Stimulated activated CD8-positive, alpha-beta memory T cell treated with anti-CD3 and anti-CD28 coated beads, Interleukin-2, amount 100 ng/mL, for 1 hour (primary cell): ENCODE data around the gene YPEL4.
A peak's percentile ranks its signal among the peaks of the same experiment; 100 is the strongest.
"Not testable (repeated sequence)": the region's sequence is repeated elsewhere in the genome, so short reads cannot be mapped to it uniquely, and the experiment has no call there.

Experiments used
- DNase-seq, 2 donors: peaks; one replicate each; pipeline ENCODE4 v3.0.0-alpha.2; 2020; ENCODE audit warnings: low read depth in 2 of 2

The YPEL4 gene, protein sequence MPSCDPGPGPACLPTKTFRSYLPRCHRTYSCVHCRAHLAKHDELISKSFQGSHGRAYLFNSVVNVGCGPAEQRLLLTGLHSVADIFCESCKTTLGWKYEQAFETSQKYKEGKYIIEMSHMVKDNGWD

DNA sequence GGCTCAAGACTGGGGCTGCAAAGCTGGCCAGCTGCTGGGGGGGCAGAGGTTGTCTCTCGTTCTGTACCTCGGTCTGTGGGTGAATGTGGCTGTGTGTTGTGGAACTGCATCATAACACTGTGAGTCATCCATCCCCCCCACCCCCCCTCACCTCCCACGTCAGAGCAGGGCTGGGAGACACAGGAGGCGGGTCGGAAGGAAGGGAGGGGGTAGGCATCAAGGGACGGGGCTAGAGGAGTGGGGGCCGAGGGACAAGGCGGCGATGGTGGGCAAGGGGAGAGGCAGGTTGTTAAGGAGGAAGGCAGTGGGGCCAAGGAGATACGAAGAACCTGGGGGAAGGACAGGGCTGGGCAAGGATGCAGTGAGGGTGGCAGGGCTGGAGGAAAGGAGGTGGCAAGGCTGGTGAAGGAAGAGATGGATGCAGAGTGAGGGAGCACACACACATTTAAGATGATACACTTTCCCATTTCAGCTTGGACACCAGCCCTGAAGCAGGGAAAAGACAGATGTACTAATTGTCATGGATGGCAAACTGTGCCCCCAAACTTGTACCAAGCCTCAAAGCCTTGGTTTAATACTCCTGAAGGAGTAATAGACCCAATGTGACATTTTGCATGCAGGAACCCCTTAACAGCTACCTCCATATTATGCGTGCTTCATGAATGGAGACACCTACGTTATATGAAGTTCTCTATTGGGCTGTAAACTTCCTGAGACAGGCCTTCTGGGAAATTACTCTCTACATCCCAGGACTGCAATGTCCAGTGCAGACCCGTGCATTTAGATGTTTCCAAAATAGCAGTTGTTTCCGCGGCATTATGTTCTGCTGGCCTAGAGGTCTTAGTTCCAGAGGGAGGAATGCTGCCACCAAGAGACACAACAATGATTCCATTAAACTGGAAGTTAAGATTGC is at the start of gene YPEL4:
TSS of gene YPEL4 (minus strand) at position 87 of the 913 bp plus-strand sequence. CDS start 2,805 bp downstream, outside the sequence.
- DNase-seq, result peak; percentile 41 to 50

DNA sequence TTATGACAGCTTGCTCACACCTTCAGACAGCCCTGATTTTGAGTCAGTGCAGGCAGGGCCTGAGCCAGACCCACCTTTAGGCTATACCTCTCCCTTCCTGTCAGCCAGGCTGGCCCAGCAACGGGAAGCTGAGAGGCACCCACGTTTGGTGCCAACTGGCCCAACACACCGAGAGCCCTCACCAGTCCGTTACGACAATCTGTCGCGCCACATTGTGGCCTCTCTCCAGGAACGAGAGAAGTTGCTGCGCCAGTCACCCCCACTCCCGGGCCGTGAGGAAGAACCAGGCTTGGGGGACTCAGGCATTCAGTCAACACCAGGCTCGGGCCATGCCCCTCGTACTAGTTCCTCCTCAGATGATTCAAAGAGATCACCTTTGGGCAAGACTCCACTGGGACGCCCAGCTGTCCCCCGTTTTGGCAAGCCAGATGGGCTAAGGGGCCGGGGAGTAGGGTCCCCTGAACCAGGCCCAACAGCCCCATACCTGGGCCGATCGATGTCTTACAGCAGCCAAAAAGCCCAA is 49.2 kb upstream of the YPEL4 start:
- no peak for DNase-seq

DNA sequence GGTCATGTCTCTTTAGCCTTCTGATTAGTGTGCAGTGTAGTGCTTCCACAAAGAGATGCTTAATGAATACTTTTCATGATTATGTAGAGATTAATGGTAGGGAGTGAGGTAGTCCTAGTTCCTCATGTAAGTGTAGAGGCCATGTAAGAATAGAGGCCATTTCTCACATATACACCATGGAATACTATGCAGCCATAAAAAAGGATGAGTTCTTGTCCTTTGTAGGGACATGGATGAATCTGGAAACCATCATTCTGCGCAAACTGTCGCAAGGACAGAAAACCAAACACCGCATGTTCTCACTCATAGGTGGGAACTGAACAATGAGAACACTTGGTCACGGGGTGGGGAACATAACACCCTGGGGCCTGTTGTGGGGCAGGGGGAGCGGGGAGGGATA is 40.8 kb upstream of the YPEL4 start:
- not testable (repeated sequence) for DNase-seq

DNA sequence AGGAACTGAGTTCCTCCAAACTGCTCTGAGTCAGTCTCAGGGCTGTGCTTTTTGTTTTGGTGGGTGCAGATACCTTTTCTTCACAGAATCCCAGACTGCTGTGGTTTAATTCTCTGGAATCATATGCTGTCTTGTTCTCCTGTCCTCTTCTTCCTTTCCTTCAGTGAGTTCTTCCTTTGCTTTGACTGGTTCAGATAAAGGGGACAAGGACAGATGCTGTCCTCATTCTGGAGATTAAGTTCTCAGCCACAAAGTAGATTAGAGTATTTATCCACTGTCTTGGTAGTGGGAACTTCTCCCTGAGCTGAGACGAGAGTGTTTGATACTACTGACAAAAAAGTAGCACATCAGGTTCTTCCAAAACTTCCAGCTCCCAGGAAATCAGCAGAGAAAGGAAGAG is 31.5 kb upstream of the YPEL4 start:
- no peak for DNase-seq

DNA sequence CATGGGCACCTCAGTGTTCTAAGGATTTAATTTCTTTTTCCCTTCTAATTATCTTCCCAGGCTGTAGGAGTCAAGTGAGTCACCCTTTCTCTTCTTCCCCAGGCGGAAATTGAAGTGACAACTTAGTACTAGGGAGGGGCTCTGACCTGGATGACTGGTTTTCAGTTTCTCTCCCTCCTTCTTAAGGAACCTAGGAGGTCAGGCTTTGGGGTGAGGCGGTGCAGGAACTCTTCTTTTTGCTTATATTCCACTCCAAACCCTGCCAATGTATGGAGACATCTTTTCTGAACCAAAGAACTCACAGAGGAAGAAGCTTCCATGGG is 30.8 kb upstream of the YPEL4 start:
- no peak for DNase-seq

DNA sequence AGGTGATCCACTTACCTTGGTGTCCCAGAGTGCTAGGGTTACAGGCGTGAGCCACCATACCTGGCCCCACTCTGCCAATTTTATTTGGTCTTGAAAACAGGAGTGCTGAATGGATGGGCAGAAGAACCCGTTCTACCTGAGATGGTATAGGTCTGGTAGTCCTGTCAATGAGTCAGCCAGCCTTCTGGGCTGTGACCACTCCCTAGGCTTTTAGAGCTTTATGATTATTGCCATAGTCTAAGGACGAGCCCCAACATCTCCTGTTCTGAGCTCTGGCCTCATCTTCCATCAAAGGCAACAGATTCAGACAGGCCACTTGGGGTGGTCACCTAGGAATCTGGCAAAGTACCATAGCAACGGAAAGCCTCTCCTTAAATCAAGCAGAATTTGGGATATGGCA is 29.7 kb upstream of the YPEL4 start:
- no peak for DNase-seq

DNA sequence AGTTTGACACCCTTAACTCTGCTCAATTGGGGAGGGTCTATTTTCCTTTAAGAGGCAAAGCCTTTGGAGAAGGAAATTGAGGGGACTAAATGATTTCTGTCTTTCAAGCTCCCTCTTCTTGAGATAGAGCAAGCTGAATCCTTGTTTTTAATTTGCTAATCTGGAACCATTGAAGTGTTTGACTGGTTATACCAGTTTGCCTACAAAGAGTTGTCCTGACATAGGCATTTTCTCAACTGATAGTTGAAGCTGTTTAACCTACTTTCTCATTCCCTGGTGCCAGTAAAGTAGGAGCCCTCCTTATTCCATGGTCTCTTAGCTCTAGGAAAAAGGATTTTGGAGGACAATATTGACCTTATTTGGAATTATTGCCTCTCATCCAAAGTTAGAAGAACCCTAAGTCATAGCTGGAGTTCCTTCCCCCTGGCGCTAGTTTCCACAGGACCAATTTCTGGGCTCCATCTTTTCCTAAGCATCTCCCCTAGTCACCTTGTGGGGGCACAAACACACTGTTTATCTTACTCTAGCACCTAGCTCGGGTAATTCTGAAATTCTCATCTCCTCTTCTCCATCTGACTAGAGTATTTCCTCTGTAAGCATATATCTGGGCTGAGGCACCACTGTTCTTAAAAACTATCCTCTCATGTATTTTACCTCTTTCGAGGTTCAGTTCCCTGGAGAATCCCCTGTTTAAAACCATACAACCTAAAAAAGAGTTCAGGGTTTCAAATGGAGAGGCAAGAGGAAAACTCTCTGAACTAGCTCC is 25.6 kb upstream of the YPEL4 start:
- DNase-seq, result no peak

DNA sequence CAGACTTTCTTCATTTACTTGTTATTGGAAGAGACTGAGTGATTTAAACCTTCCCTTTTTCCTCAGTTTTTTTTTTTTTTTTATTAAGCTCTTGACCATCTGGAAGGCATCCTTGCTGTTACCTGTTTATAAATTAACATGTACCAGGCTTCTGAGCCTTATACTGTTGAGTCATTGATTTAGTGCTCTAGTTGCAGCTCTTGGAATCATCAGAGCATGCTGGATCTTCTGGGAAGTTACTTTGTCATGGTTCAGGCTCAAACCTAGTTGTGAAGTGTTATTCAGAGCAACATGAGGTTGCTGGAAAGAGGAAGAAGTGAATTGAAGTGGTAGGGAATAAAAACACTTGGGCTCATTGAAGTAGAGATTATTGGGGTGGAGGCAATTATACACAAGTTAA is 24.5 kb upstream of the YPEL4 start:
- DNase-seq, result no peak

DNA sequence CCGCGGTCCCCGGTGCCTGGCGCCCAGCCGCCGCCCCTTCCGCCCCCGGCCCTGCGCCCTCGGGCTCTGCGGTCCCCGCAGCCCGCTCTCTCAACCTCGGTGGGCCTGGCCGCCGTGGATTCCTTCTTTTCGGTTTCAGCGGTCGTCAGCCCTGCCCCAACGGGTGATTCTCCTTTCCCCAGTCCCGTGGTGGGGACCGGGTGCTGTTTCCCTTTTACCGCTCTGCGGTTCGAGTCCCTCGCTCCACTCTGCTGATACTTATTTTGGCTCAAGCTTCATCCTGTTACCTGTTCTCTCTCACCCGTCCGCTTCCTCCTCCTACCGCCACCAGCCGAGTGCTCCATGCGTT is 18.7 kb upstream of the YPEL4 start:
- DNase-seq, result peak in 1 of 2 donors; percentile 30

DNA sequence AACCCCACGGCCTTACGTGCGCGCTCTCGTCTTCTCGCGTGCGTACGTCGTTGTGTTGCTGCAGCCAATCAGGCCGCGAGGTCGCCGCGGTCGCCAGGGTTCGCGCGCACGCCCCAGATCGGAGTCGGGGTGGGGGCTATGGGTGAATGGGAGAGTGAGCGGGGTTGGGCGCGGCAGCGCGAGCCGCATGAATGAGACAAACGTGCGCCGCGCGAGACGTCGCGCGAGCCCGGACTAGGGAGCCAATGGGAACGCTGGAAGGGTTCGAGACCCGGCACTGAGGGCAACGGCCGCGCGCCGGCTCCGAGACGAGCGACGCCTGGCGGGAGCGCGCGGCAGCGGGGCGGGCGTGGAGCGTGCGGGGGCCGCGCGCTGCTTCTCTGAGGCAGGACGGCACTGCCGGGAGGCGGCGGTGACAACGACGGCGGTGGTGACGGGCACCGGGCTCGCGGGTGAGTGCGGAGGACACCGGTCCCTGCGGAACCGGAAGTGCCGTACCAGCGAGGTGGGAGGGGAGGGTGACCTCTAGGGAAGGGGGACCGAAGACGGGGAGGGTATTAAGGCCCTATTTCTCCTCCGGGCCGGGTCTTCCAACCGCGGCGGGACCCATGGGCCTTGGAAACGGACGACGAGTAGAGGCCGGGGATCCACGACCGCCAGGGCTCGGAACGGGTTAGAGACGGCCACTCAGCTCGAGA is 18.2 kb upstream of the YPEL4 start, which contains the start of gene ZDHHC5:
TSS of gene ZDHHC5 (plus strand) at position 379 of the 698 bp plus-strand sequence. CDS start 4,977 bp downstream, outside the sequence.
- DNase-seq, result peak; percentile 99

DNA sequence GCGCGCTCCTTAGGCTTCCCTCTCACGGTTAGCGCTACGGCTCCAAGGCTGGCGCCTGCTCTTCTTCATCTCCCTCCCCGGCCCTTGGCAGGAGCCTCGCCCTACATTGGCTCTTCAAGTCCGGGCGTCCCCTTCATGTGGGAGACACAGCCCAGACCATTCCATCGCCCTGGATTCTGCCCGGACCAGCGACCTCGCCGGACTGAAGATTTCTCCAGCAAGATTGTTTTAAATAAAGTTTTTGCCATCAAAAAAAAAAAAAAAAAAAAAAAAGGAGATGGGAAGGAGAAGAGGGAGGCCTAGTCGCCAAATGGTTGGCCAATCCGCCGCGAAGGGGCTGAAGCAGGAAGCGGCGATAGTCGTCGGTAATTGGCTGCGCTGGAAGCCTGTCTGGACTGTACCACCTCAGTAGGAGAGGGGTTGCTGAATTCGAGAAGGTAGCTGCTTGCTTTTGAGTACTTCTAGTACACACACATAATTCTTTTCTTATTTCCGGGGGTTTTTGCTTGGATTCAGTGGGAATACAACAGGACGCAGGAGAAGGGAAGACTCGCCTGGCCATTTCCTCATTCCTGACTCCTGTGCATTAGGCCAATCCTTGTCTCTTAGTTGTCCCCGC is 17.5 kb upstream of the YPEL4 start:
- peak; percentile 82 to 87 for DNase-seq

DNA sequence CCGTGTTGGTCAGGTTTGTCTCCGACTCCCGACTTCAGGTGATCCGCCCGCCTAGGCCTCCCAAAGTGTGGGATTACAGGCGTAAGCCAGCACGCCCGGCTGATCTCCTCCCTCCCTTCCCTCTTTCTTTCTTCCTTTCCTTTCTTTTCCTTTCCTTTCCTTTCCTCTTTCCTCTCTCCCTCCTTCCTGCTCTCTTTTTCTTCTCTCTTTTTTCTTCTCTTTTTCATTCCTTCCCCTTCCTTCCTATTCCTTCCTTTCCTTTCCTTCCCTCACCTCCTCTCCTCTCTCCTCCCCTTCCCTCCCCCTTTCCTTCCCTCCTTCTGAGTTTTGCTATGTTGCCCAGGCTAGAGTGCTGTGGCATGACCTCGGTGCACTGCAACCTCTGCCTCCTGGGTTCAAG is 14.3 kb upstream of the YPEL4 start:
- no peak for DNase-seq

DNA sequence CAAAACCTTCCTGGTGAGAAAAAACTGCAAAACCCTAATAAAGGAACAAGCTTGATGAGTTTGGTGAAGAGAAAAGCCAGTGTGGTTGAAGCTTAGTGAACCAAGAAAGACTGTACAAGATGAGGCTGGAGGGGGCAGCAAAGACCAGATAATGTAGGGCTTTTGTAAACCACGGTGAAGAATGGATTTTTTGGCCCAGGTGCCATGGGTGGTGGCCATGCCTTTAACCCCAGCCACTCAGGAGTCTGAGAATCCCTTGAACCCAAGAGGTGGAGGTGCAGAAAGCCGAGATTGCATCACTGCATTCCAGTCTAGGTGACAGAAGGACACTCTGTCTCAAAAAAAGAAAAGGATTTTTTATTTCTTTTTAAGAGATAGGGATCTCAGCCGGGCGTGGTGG is 13.2 kb upstream of the YPEL4 start:
- DNase-seq, result no peak

DNA sequence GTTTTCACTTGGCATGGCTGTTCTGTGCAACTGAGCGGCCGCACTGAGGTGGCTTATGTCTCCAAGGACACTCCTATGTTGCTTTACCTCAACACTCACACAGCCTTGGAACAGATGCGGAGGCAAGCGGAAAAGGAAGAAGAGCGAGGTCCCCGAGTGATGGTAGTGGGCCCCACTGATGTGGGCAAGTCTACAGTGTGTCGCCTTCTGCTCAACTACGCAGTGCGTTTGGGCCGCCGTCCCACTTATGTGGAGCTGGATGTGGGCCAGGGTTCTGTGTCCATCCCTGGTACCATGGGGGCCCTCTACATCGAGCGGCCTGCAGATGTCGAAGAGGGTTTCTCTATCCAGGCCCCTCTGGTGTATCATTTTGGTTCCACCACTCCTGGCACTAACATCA is 10.0 kb upstream of the YPEL4 start:
- DNase-seq, result no peak

DNA sequence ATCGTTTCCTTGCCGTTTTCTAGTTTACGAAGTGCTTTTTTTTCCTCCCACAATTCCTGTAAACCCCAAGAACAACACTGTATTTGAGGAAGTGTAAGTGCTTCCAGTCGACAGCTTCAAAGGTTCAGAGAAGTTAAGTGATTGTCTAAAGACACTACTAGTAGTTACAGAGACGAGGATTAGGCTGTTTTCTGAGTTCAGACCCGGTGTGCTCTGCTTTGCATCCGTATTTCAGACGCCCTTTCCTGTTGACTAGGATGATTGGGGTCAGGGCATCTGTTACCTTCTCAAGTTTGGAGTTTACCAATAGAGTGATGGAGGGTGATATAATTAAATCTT is 8.3 kb upstream of the YPEL4 start:
- no peak for DNase-seq

DNA sequence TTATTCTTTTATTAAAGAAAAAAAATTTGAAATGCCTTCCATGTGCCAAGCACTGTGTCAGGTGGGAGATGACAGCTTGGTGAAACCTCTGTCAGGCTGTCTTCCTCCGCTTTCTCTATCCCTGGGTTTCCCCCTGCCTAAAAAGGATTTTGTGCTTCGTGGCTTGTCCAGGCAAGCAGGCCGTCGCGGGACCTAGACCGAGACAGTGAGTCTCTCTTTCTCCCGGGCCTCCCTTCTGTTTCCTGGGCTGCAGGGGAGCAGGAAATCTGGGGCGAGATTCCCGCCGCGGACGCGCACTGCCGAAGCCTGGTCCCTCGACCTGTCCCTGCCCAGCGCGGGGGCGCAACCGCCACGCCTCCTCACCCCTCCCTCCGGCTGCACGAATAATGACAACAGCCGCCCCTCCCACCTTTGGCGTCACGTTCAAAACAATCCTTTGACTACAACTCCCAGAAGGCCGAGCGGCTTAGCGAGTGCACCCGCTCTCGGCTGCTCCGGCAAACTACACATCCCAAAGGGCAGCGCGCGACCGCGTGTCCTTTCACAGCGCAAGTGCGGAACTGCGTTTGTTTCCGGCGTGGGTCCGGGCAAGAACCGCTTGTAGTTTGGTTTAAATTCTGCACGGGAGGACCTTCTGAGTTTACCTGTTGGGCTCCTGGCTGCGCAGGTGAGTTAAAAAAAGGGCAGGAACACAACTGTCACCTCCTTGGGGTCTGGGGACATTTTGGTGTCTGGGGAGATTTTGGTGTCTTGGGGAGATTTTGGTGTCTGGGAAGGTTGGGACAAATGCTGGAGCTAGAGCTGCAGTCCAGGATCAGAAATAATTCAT is 7.7 kb upstream of the YPEL4 start, which contains the start of gene CLP1:
TSS of gene CLP1 (plus strand) at position 569 of the 829 bp plus-strand sequence. CDS start 1,715 bp downstream, outside the sequence.
- peak; percentile 98 for DNase-seq

DNA sequence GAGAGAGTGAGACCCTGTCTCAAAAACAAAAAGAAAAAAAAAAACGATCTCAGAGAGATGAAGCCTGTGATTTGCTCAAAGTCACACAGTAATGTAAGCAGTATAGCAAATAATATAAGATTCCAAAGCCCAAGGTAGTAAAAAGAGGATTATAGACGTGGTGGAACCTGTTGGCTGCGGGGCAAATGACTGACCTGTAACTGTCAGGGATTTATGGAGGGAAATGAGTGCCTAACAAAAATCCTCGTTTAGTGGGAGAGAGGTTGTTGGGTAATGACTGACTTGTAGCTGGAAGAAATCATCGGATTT is 7.1 kb upstream of the YPEL4 start:
- no peak for DNase-seq

DNA sequence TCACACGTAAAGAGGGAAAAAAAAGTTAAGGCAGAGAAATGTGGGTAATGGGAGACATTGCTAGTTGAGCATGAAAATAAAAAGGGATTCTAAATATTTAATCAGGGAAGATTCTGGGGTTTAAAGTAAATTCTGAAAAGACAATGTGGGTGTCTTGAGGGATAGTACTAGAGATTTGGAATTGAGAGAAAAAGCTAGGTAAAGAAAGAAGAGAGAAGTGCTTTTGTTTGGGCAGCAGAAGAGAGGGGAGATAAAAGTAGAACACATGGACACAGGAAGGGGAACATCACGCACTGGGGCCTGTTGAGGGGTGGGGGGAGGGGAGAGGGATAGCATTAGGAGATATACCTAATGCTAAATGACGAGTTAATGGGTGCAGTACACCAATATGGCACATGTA is 3.5 kb upstream of the YPEL4 start:
- DNase-seq, result no peak

DNA sequence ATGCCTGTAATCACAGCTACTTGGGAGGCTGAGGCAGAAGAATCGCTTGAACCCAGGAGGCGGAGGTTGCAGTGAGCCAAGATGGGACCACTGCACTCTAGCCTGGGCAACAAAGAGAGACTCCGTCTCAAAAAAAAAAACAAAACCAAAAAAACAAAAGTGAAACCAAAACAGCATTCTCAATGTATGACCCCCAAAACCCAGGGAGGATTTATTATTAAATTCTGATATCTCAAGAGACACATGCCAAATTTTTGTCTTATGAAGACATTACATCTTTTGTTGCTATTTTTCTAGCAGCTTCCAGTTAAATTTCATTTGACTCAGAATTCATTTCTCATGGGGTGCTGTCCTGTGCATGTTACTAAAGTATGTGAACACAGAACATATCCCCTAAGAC is 3.0 kb upstream of the YPEL4 start:
- DNase-seq, result no peak

DNA sequence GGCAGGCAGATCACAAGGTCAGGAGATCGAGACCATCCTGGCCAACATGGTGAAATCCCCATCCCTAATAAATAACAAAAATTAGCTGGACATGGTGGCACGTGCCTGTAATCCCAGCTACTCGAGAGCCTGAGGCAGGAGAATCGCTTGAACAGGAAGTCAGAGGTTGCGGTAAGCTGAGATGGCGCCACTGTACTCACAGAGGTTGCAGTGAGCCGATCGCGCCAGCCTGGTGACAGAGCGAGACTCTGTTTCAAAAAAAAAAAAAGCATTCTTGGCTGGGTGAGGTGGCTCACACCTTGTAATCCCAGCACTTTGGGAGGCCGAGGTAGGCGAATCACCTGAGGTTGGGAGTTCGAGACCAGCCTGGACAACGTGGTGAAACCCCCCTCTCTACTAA is 2.5 kb upstream of the YPEL4 start:
- not testable (repeated sequence) for DNase-seq

DNA sequence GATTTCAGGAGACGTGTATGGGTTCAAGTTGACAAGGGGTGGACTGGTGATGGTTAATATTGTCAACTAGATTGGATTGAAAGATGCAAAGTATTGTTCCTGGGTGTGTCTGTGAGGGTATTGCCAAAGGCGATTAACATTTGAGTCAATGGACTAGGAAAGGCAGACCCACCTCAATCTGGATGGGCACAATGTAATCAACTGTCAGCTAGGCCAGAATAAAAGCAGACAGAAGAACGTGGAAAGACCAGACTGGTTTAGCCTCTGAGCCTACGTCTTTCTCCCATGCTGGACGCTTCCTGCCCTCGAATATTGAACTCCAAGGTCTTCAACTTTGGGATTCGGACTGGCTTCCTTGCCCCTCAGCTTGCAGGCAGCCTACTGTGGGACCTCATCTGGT is 1.7 kb upstream of the YPEL4 start:
- no peak for DNase-seq
